Smooth muscle cell (in vitro differentiated cells): ENCODE results near the gene ITPKB. TPM values are rescaled to one million over a fixed set of nuclear protein-coding genes. Genes with fewer than 3 reads are reported as not detected.
A peak's percentile ranks its signal among the peaks of the same experiment; 100 is the strongest.

ENCODE experiments used
- DNase-seq: peaks from one replicate; lab custom pipeline; 2025; ENCODE audit not compliant: unreplicated experiment; lab: John Stamatoyannopoulos, UW
- H2AFZ ChIP-seq: fragments of 200-600 bp; sonication (generic); 2 replicates; pipeline ENCODE4 v1.6.0; 2016; ENCODE audit warnings: antibody characterized with exemption, low read depth, mild to moderate bottlenecking
- H3F3A ChIP-seq: fragments of 200-600 bp; sonication (generic); 2 replicates; pipeline ENCODE4 v1.6.0; 2017; ENCODE audit warnings: antibody characterized with exemption, low read depth
- H3K27ac ChIP-seq: fragments of 200-600 bp; sonication (generic); 2 replicates; pipeline ENCODE4 v1.5.1; 2016; ENCODE audit warnings: low read depth, mild to moderate bottlenecking
- H3K27me3 ChIP-seq: fragments of 200-600 bp; sonication (generic); 2 replicates; pipeline ENCODE4 v1.6.1; 2016; ENCODE audit warnings: low read depth, mild to moderate bottlenecking
- H3K36me3 ChIP-seq: fragments of 200-600 bp; sonication (generic); 2 replicates; pipeline ENCODE4 v1.5.1; 2016; ENCODE audit warnings: low read depth
- H3K4me1 ChIP-seq: fragments of 200-600 bp; sonication (generic); 2 replicates; pipeline ENCODE4 v1.5.1; 2016; ENCODE audit warnings: low read depth
- H3K4me2 ChIP-seq: fragments of 200-600 bp; sonication (generic); 2 replicates; pipeline ENCODE4 v1.6.0; 2016; ENCODE audit warnings: mild to moderate bottlenecking
- H3K4me3 ChIP-seq: fragments of 200-600 bp; sonication (generic); 2 replicates; pipeline ENCODE4 v1.5.1; 2016; ENCODE audit warnings: mild to moderate bottlenecking
- H3K79me2 ChIP-seq: fragments of 200-600 bp; sonication (generic); 2 replicates; pipeline ENCODE4 v1.6.0; 2016; ENCODE audit warnings: low read depth, mild to moderate bottlenecking
- H3K9ac ChIP-seq: fragments of 200-600 bp; sonication (generic); 2 replicates; pipeline ENCODE4 v1.6.0; 2016; ENCODE audit warnings: low read depth
- H3K9me3 ChIP-seq: fragments of 200-600 bp; sonication (generic); replicated peaks from 2 replicates; pipeline ENCODE4 v1.5.1; 2016; ENCODE audit warnings: low read depth
- H4K20me1 ChIP-seq: fragments of 200-600 bp; sonication (generic); 2 replicates; pipeline ENCODE4 v1.6.0; 2016; ENCODE audit warnings: low read depth
- WGBS: methylation state at CpG from one replicate; pipeline ENCODE4 v1.1.7; 2016; ENCODE audit warnings: low lambda C conversion rate; 5-methylcytosine and 5-hydroxymethylcytosine counted together
- polyA plus RNA-seq: library from polyadenylated mRNA; unstranded; fragments of >200 nt; fragmentation: Nextera tagmentation; extraction: Ambion mirVana; gene quantifications from 2 replicates; pipeline ENCODE4 v1.2.1, GENCODE V29; 2016
- total RNA-seq: library from RNA; depleted of rRNA; stranded (reverse); fragments of >200 nt; gene quantifications from 2 replicates; pipeline ENCODE4 v1.2.3, GENCODE V29; 2014
- TF ChIP-seq, protein P1 (sequence below): fragments of 200-600 bp; sonication (generic); IDR thresholded peaks from 2 replicates; pipeline ENCODE4 v1.5.1; 2017; ENCODE audit warnings: borderline replicate concordance, mild to moderate bottlenecking, antibody characterized with exemption; ENCODE audit not compliant: insufficient read depth, poor library complexity, severe bottlenecking

The ITPKB gene
- total and polyA plus RNA-seq, 2 experiments from 2014 or later: 8.9 to 11.4 TPM

DNA sequence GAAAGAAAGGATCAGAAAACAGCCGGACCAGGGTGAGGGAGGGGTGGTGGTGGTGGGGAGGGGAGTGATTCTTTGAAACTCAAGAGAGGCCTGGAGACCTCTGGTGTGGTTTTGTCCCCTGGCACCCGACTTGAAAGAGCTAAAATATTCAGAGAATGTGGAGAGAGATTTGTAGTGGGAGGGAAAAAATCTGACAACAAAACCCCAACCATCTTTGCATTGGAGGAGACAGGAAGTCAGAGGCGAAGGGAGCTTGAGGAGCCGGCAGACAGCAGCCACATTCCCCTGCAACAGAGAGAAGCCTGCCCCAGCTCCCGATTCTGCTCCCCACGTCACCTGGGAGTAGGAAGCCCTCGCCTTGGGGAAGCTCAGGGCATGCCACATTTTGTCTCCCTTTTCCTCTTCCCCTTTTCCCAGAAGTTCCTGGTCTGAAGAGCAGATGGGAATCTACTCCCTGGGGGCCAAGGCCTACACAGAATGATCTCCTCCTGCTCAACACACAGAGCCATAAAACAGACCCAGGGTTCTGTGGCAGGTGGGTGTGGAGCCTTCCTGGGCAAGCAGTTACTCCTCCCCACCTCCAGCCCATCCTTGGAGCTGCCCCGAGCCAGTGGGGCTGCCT, 84.9 kb downstream of the ITPKB start:
- peak overlapping the region; percentile 91 for H3K27ac ChIP-seq

DNA sequence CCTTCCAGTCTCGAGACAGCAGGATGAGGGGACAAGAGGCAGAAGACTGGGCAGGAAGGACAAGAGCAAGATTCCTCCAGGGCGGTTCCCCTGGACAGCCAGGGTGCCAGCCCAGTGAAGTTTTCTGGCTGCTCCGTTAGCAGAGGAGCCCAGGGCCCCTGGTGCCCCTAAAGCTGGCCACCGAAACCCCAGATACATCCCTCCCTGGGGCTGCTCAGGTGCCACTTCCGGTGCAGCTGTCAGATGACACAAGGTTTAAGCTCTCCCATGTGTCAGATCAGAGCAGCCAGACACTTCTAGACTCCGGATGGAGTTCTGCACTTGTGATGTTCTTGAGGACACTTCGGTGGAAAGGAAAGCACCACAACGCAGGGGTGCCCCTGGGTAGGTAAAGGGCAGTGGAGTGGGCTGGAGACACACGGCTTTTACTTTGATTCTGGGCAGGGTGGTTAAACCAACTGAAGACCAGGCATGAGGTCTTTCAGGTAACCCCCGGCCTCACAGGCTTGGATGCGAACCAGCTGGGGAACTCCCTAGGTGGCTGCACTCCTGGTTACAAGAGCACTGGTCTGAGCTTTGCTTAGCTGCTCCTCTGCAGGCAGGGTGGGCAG, 85.7 kb downstream of the ITPKB start:
- Histone ChIP-seq H3K4me3 (no peak overlapping the region), H3K9me3 (no peaks in the 10 kb centered on the region), H2AFZ (no peak overlapping the region), H3K27me3 (no peaks in the 10 kb centered on the region), H3K79me2 (no peaks in the 10 kb centered on the region), H3K36me3 (no peaks in the 10 kb centered on the region), H3K4me2 (peak overlapping the region; percentile 56), H3K4me1 (peaks cover 39% of the 10 kb centered on the region), H3K27ac (peak overlapping the region; percentile 91), H3F3A (no peaks in the 10 kb centered on the region), H4K20me1 (no peaks in the 10 kb centered on the region), H3K9ac (no peak overlapping the region)
- DNase-seq: no peak
- TF ChIP-seq, protein P1, sequence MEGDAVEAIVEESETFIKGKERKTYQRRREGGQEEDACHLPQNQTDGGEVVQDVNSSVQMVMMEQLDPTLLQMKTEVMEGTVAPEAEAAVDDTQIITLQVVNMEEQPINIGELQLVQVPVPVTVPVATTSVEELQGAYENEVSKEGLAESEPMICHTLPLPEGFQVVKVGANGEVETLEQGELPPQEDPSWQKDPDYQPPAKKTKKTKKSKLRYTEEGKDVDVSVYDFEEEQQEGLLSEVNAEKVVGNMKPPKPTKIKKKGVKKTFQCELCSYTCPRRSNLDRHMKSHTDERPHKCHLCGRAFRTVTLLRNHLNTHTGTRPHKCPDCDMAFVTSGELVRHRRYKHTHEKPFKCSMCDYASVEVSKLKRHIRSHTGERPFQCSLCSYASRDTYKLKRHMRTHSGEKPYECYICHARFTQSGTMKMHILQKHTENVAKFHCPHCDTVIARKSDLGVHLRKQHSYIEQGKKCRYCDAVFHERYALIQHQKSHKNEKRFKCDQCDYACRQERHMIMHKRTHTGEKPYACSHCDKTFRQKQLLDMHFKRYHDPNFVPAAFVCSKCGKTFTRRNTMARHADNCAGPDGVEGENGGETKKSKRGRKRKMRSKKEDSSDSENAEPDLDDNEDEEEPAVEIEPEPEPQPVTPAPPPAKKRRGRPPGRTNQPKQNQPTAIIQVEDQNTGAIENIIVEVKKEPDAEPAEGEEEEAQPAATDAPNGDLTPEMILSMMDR: no peak
- WGBS: 84% methylated on average over 11 of the region's 11 CpGs

More for the DNA sequence above, 84.9 kb downstream of the ITPKB start:
- Histone ChIP-seq H3K79me2 (no peaks in the 10 kb centered on the region), H3K36me3 (no peaks in the 10 kb centered on the region), H3K4me2 (peak overlapping the region; percentile 56), H3K9ac (peak overlapping the region; percentile 53), H3K4me3 (no peak overlapping the region), H3K4me1 (peaks cover 39% of the 10 kb centered on the region), H3K9me3 (no peaks in the 10 kb centered on the region), H4K20me1 (no peaks in the 10 kb centered on the region), H2AFZ (no peak overlapping the region), H3K27me3 (no peaks in the 10 kb centered on the region), H3F3A (no peaks in the 10 kb centered on the region)
- TF ChIP-seq, protein P1: no peak
- DNase-seq: no peak
- 16% methylated on average over 8 of the region's 8 CpGs for WGBS

DNA sequence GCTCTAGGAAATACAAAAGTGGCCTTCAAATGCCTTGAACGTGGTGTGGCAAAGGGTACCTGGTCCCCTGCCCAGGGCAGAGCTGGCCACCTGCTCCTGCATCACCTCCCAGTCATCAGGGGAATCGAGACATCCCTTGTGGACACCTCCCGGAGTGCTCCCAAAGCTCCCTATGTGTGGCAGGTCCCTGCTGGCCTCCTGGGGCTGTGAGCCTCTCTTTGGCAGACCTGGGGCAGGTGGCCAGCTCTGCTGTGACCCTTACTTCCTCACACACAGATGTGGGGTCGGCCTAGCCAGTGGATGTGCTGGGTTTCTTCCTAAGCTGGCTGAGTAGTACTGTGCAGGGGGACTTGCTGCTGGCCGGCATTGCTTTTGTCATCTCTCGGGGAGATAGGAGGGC, 86.5 kb downstream of the ITPKB start:
- H3K9me3 ChIP-seq: no peaks in the 10 kb centered on the region
- 92% methylated on average over 6 of the region's 6 CpGs for WGBS
- H4K20me1 ChIP-seq: no peaks in the 10 kb centered on the region
- DNase-seq: no peak
- H3K27me3 ChIP-seq: no peaks in the 10 kb centered on the region
- TF ChIP-seq, protein P1: no peak
- H3K27ac ChIP-seq: no peak overlapping the region
- H3K4me3 ChIP-seq: no peak overlapping the region
- H3K9ac ChIP-seq: no peak overlapping the region
- no peaks in the 10 kb centered on the region for H3K36me3 ChIP-seq
- H3K4me2 ChIP-seq: no peak overlapping the region
- H2AFZ ChIP-seq: no peak overlapping the region
- no peaks in the 10 kb centered on the region for H3K79me2 ChIP-seq
- H3K4me1 ChIP-seq: peaks cover 36% of the 10 kb centered on the region
- H3F3A ChIP-seq: no peaks in the 10 kb centered on the region

DNA sequence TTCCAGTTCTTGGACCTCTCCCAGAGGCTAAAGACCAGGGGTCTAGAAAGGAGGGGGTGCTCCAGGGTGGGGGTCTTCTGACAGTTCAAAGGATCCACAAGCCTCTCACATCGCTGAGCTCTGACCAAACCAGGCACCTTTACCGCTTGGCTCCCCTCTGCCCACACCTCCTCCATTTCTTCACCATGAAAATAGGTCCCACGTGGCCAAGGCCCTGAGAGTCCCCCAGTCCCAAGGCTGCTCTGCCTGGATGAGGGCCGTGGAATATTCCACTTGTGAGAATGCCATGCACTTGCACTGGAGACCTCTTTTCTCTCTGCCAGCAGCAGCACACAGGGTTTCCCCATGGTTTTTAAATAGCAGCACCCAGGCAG, 87.4 kb downstream of the ITPKB start:
- no peaks in the 10 kb centered on the region for H3K9me3 ChIP-seq
- no peaks in the 10 kb centered on the region for H3K27me3 ChIP-seq
- no peak for DNase-seq
- H2AFZ ChIP-seq: no peak overlapping the region
- H3K4me2 ChIP-seq: no peak overlapping the region
- H3K27ac ChIP-seq: no peak overlapping the region
- no peaks in the 10 kb centered on the region for H3K36me3 ChIP-seq
- TF ChIP-seq, protein P1: no peak
- no peaks in the 10 kb centered on the region for H3F3A ChIP-seq
- no peaks in the 10 kb centered on the region for H4K20me1 ChIP-seq
- H3K9ac ChIP-seq: no peak overlapping the region
- no peaks in the 10 kb centered on the region for H3K79me2 ChIP-seq
- H3K4me1 ChIP-seq: peaks cover 34% of the 10 kb centered on the region
- WGBS: 92% methylated on average over 4 of the region's 4 CpGs
- no peak overlapping the region for H3K4me3 ChIP-seq
